GDM1 (cell line): ENCODE results near the gene PRUNE2.
"Not testable (repeated sequence)": the region's sequence is repeated elsewhere in the genome, so short reads cannot be mapped to it uniquely, and the experiment has no call there.

ENCODE experiments used
- DNase-seq: peaks from one replicate; lab custom pipeline; 2025; lab: John Stamatoyannopoulos, UW

Gene PRUNE2

GRCh38 chr9:76692458-76693129 is 213.3 kb downstream of the PRUNE2 start:
- DNase-seq, result no peak

DNA sequence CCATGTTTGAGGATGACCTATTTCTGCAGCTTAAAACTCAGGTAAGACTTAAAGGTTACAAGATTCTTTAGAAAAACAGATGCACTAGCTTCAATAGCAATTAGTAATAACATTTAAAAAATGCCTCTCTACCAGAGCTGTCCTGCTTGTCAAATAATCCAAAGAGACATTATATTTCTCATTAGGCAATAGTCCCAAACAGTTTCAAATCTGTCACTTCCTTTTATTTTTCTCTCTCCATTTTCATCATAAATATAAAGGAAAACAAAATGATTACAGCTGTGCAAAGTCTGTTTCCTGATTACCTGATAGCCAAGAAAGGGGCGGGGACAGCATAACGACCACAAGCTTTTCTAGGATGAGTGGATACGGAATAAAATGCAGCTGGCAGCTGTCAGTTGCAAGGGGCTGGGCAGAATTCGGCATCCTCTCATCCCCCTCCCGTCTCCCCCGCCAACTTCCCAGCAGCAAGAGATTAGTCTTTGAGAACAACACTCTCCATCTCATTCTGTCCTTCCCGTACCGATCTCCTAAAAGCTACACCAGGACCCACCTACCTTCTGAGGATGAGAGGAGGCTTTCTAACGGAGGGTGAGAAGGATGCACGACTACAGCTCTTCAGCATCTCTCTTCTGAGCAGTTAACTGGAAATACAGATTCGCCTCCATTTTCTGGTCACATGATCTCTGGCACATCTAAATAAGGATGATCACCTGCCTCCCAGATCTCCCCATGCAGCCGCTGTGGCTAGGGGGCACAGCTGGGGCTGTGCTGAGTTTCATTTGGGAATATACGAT is 214.2 kb downstream of the PRUNE2 start:
- no peak for DNase-seq

DNA sequence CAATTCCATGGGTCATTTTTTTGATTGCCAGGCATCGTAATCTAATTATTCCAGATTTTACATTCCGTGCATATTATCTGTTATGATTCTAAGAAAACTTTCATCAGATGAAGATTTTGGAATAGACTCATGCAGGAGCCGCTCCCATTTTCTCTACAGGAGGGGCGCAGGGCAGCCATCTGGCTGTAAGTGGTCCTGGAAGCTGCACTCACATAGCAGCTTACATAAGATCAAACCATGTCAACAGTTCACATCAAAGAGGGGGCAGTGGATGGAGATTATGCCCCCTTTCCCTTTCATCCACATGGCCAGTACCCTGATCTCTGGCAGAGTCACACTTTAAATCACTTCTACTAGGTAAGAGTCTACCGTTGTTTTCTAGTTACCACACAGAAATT is 214.9 kb downstream of the PRUNE2 start:
- DNase-seq, result no peak

DNA sequence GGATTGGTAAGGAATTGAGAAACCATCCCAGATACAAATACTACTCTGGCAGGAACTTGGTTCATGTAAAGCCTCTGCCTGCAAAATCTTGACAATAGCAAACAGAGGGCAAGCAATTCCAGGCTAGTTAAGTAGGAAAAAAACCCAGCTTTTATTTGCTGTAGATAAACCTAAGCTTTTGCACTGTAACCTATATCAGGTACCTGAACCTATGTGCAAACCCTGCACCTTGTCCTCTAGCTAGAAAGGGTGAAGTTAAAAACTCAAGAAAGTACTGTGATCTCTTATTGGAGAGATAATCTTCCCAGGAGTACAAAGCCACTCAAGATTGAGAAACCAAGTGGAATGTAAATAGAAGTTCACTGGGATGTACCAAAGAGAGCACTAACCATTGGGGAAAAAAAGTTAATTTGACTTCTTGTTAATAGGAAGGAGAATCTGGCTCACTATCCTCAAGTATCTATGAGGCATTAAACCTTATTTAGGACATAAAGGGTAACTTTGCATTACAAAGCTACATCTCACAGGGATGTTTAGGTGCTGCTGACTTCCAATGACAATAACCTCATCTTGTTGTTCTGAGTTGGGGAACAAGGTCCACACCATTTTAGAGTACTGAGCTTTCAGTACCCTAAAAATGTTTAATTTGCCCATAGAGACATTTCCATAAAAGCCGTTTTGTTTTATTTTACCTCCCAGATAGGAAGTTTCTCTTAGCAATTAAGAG is 215.5 kb downstream of the PRUNE2 start:
- no peak for DNase-seq

DNA sequence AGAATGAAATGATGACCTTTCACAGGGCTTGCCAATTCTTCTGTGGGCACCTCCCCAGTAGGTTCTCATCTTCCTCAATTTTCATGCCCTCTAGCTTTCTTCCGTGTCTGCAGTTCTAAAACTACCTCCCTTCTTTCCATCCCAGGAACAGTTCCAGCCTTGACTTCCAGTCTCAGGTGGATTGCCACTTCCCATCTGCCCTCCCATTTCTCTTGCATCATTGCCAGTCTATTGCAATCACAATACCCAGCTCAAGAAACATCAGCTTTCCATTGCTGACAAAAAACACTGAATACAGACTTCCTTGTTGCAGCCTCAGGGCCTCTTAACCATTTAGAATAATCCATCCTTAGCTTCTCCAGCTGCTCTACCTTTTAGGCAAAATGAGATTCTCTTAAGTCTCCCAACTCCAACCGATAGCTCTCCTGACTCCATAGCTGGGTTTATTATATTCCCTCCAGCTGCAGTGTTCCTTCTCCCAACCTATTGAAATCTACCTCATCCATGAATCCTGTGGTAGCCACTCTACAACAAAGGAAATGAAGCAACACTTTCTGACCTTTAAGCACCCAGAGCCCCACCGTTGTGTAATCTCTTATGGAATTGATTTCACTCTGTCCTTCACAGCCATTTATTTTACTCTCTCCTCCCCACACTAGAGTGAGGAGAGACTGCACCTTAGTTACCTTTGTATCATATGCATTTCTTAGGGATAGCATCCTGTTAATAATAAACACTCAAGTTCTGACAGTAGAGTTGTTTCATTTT is 217.3 kb downstream of the PRUNE2 start:
- no peak for DNase-seq

DNA sequence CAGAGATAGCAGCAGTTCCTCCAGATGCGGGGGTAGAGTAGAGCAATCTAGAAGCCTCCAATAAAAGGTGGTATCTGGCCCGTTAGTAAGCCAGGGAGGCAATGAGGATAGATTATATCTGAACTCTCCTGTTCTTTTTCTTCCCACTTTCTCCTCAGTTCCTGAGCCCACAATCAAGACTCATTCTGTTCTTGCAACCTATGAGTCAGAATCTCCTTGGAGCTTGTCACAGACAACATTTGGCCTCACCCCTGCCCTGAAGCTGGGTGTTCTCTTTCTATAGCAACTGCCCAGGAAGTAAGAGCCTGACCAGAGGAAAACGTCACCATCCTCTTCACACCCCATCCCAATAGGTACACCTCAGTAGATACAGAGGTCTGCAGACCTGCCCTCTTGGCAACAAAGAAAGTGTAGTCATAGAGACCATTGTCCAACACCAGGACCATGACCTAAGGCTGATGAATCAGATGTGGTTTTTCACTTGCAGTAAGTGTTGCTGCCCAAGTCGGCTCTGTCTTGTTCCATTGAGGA is 218.0 kb downstream of the PRUNE2 start:
- DNase-seq, result no peak

- DNase-seq, result no peak
These were observed 219.2 kb downstream of the PRUNE2 start for GRCh38 chr9:76686756-76687155.

GRCh38 chr9:76684213-76684612 is 221.7 kb downstream of the PRUNE2 start:
- DNase-seq, result no peak

GRCh38 chr9:76681556-76681955 is 224.4 kb downstream of the PRUNE2 start:
- DNase-seq, result no peak

GRCh38 chr9:76680716-76681425 is 225.0 kb downstream of the PRUNE2 start:
- DNase-seq, result no peak

DNA sequence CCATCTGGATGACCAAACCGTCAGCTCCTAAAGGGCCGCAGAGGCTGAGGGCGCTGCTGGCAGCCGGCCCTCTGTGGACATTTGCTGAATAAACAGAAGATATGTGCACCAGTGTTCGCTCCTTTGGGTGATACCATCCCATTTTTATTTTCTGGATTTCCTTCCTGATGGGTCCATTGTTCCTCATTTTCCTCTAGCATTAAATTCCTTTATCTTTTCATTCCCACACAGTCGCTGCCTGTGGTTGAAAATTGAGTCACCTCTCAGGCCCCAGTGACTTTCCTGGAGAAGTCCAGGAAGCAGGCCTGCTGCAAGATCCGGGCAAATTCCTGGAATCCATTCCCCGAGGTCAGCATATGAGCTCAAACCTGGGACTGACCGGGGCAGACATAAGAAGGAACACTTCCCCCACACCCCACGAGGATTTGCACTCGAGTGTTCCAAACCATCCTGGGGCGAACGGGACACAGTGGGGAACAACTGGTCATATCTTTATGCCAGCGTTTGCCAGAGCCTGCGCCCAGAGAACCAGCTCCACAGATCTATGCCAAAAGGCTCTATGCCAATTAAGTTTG is 228.3 kb downstream of the PRUNE2 start:
- DNase-seq, result no peak

DNA sequence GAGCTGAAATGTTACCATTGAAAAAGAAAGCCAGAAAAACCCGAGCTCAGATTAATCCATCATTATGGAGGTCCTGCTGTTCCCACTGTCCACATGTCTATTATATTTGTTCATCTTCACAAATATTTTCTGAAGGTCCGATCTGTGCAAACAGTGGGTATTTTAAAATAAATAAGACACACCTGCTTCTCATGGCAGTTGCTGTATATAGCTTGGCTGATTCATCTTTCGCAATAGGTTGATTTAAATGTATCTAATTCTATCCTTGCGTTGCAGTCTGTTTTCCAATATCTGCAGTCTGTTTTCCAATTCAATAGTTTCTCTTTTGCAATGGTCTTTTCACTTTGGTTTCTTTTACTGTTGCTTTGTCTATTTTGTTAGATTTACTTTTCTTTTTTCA is 229.1 kb downstream of the PRUNE2 start:
- no peak for DNase-seq

GRCh38 chr9:76667521-76667957 is 238.4 kb downstream of the PRUNE2 start:
- peak; percentile 34 for DNase-seq

DNA sequence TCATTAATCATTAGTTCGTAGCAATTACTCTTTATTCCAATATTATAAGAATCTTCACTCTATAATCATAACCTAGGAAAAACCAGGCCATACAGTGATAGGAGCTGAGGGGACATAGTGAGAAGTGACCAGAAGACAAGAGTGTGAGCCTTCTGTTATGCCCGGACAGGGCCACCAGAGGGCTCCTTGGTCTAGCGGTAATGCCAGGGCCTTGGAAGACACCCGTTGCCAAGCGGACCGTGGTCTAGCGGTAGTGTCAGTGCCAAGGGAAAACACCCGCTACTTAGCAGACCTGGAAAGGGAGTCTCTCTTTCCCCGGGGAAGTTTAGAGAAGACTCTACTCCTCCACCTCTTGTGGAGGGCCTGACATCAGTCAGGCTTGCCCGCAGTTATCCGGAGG is 239.9 kb downstream of the PRUNE2 start:
- not testable (repeated sequence) for DNase-seq

DNA sequence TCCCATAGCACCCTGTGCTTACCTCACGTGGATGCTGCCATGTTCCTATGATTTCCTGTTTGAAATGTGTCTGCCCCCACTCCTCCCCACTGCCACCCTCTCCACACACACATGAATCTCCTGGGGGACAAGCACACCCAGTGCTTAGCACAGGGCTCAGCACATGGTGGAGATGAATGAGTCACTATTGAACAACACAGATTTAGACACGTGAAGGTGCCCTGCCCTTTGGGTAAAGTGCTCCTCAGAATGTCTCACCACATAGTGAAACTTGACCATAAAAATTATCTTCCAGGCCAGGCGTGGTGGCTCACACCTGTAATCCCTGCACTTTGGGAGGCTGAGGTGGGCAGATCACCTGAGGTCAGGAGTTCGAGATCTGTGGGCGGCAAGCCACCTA is 240.5 kb downstream of the PRUNE2 start:
- no peak for DNase-seq

GRCh38 chr9:76664120-76664519 is 241.8 kb downstream of the PRUNE2 start:
- no peak for DNase-seq

- no peak for DNase-seq
These were observed 243.2 kb downstream of the PRUNE2 start for GRCh38 chr9:76662476-76663281.

DNA sequence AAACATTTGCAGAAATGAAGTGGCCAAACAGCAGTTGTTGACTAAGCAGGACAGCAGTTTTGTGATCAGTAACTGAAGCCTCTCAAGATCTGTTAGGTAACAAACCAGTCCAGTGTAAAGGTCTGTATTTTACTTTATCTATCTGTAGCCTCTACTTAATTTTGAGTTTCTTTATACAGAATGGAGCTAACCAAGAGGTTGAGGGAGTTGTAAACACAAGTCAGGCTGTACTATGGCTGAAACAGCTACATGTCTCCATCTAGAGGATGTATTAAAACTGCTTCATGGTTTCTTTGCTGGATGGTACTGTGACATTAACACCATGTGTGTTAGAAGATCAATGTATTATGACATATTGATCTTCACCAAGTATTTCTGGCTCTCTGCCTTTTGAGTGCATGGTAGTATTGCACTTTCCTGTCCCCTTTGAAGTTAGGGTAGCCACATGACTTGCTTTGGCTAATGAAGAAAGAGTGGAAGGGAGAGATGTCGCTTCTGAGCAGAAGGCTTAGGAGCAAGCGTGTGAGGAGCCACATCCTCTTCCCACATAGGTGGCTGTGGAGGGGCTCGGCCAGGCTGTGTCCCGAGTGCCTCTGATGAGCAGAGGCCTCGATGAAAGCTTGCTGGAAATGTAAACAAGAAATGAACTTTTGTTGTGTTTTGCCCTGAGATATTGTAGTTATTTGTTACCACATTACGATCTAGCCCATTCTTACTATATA is 247.2 kb downstream of the PRUNE2 start:
- DNase-seq, result peak; percentile 44

- no peak for DNase-seq
These were observed 248.6 kb downstream of the PRUNE2 start for GRCh38 chr9:76657265-76657664.
